ENCODE results near the gene RPSA.
"Not testable (repeated sequence)": the region's sequence is repeated elsewhere in the genome, so short reads cannot be mapped to it uniquely, and the experiment has no call there.

Gene RPSA

GRCh38 chr3:39406368-39407258 lies at the start of gene RPSA:
RPSA (plus strand) TSS chr3:39406720; CDS start chr3:39407654, 934 bp downstream.
- peak; percentile 70 to 97 (median 92) for DNase-seq

- DNase-seq: no peak
Measured at GRCh38 chr3:39358333-39358732, 48.2 kb upstream of the RPSA start.

GRCh38 chr3:39361252-39361927 lies 45.1 kb upstream of the RPSA start:
- no peak for DNase-seq

- no peak for DNase-seq
Measured at GRCh38 chr3:39362192-39362591, 44.3 kb upstream of the RPSA start.

GRCh38 chr3:39362812-39363211 lies 43.7 kb upstream of the RPSA start:
- DNase-seq: no peak

GRCh38 chr3:39370450-39370849 lies 36.1 kb upstream of the RPSA start:
- DNase-seq: not testable (repeated sequence)

GRCh38 chr3:39372833-39373232 lies 33.7 kb upstream of the RPSA start:
- no peak for DNase-seq

GRCh38 chr3:39376959-39377634 lies 29.4 kb upstream of the RPSA start:
- no peak for DNase-seq

- DNase-seq: no peak
Measured at GRCh38 chr3:39378088-39378487, 28.4 kb upstream of the RPSA start.

- DNase-seq: no peak
Measured at GRCh38 chr3:39378957-39379777, 27.4 kb upstream of the RPSA start.

- DNase-seq: no peak
Measured at GRCh38 chr3:39379778-39380155, 26.8 kb upstream of the RPSA start.

- DNase-seq: no peak
Measured at GRCh38 chr3:39381432-39381831, 25.1 kb upstream of the RPSA start.

GRCh38 chr3:39383045-39383880 lies 23.3 kb upstream of the RPSA start, which contains the start of gene SLC25A38:
SLC25A38 (plus strand) TSS chr3:39383370; CDS start chr3:39383725, 355 bp downstream.
- DNase-seq: no peak

GRCh38 chr3:39383881-39384664 lies 22.4 kb upstream of the RPSA start:
- no peak for DNase-seq

- no peak for DNase-seq
Measured at GRCh38 chr3:39384665-39385000, 21.9 kb upstream of the RPSA start.

GRCh38 chr3:39385456-39386090 lies 20.9 kb upstream of the RPSA start:
- no peak for DNase-seq

GRCh38 chr3:39386318-39386717 lies 20.2 kb upstream of the RPSA start:
- DNase-seq: no peak

- DNase-seq: no peak
Measured at GRCh38 chr3:39387411-39387975, 19.0 kb upstream of the RPSA start.

GRCh38 chr3:39388153-39388552 lies 18.4 kb upstream of the RPSA start:
- no peak for DNase-seq
